Kidney epithelial cell (primary cell): Measurements from ENCODE around the gene NELL1. TPM values are rescaled to one million over a fixed set of nuclear protein-coding genes. Genes with fewer than 3 reads are reported as not detected.

ENCODE experiments used
- DNase-seq: peaks from one replicate; pipeline ENCODE4 v3.0.0-alpha.2; 2010; ENCODE audit warnings: low read depth
- H3K27me3 ChIP-seq: 2 replicates; pipeline ENCODE4 v1.6.0; 2011; ENCODE audit warnings: low read length; ENCODE audit not compliant: control insufficient read depth, insufficient read depth
- H3K36me3 ChIP-seq: 2 replicates; pipeline ENCODE4 v1.5.1; 2011; ENCODE audit warnings: low read length; ENCODE audit not compliant: control insufficient read depth, insufficient read depth
- H3K4me3 ChIP-seq: 2 replicates; pipeline ENCODE4 v1.5.1; 2011; ENCODE audit warnings: low read depth, mild to moderate bottlenecking, control low read depth, low read length
- CTCF ChIP-seq: IDR thresholded peaks from 2 replicates; pipeline ENCODE4 v1.5.1; 2011; ENCODE audit warnings: mild to moderate bottlenecking, moderate library complexity, low read length, control low read depth, inconsistent platforms; ENCODE audit not compliant: insufficient read depth, poor library complexity, severe bottlenecking
- total RNA-seq: library from RNA; depleted of rRNA; stranded (reverse); fragments of >200 nt; gene quantifications from 2 replicates; pipeline ENCODE4 v1.2.3, GENCODE V29; 2015

Gene NELL1
- total RNA-seq, 1 donor from 2014 or later: 0.17 TPM

- DNase-seq: no peak
- Histone ChIP-seq H3K27me3 (no peaks in the 10 kb centered on the region), H3K36me3 (no peaks in the 10 kb centered on the region), H3K4me3 (no peak overlapping the region)
- TF ChIP-seq CTCF: no peak
These were observed 895.7 kb downstream of the NELL1 start for GRCh38 chr11:21564833-21565682.

- no peaks in the 10 kb centered on the region for H3K27me3 ChIP-seq
- H3K36me3 ChIP-seq: no peaks in the 10 kb centered on the region
- no peak for DNase-seq
- H3K4me3 ChIP-seq: no peak overlapping the region
- TF ChIP-seq CTCF: no peak
These were observed 897.2 kb downstream of the NELL1 start for GRCh38 chr11:21566521-21567117.

GRCh38 chr11:21567645-21568290 is 898.4 kb downstream of the NELL1 start:
- no peak for DNase-seq
- Histone ChIP-seq H3K27me3 (no peaks in the 10 kb centered on the region), H3K4me3 (no peak overlapping the region), H3K36me3 (no peaks in the 10 kb centered on the region)
- no peak for TF ChIP-seq CTCF

GRCh38 chr11:21572210-21572609 is 902.8 kb downstream of the NELL1 start:
- H3K4me3 ChIP-seq: no peak overlapping the region
- no peak for TF ChIP-seq CTCF
- DNase-seq: no peak
- H3K27me3 ChIP-seq: no peaks in the 10 kb centered on the region
- no peaks in the 10 kb centered on the region for H3K36me3 ChIP-seq

- H3K4me3 ChIP-seq: no peak overlapping the region
- no peak for TF ChIP-seq CTCF
- no peaks in the 10 kb centered on the region for H3K36me3 ChIP-seq
- no peaks in the 10 kb centered on the region for H3K27me3 ChIP-seq
- no peak for DNase-seq
These were observed 913.4 kb downstream of the NELL1 start for GRCh38 chr11:21582791-21583190.
